HepG2 (cell line): ENCODE measurements around the gene COQ10B. TPM values are rescaled to one million over a fixed set of nuclear protein-coding genes. Genes with fewer than 3 reads are reported as not detected.

Source experiments
- BCL3 ChIP-seq: sonication (generic); formaldehyde crosslinking; IDR thresholded peaks from 2 replicates; pipeline ENCODE4 v1.5.1; 2020; ENCODE audit warnings: mild to moderate bottlenecking, missing genetic modification reagents, moderate library complexity
- CSRNP2 ChIP-seq: sonication (generic); formaldehyde crosslinking; conservative IDR thresholded peaks from 2 replicates; pipeline ENCODE4 v1.8.0; 2022; ENCODE audit warnings: low read depth, missing genetic modification reagents
- EP300 ChIP-seq, 3 experiments: sonication (generic) in 1 of 3; formaldehyde crosslinking in 1 of 3; IDR thresholded peaks; 2 replicates each; pipeline versions ENCODE4 v1.5.1 to v1.6.1; 2011 to 2020; ENCODE audit warnings: low read depth in 2 of 3, low read length in 2 of 3, borderline replicate concordance in 1 of 3, improper control_type of control experiment in 1 of 3, mild to moderate bottlenecking in 1 of 3, missing genetic modification reagents in 1 of 3, moderate library complexity in 1 of 3
- FOXK1 ChIP-seq: sonication (generic); formaldehyde crosslinking; IDR thresholded peaks from 2 replicates; pipeline ENCODE4 v1.4.0; 2020; ENCODE audit warnings: low read depth, missing genetic modification reagents, borderline replicate concordance
- KAT8 ChIP-seq: IDR thresholded peaks from 2 replicates; pipeline ENCODE4 v1.6.1; 2016; ENCODE audit warnings: missing genetic modification reagents, missing compliant biosample characterization
- MAFK ChIP-seq, 2 experiments: IDR thresholded peaks in 1 of 2; conservative IDR thresholded peaks in 1 of 2; 2 replicates each; pipeline ENCODE4 v1.6.1; 2011; ENCODE audit warnings: improper control_type of control experiment in 2 of 2, low read length in 2 of 2
- MLLT10 ChIP-seq: sonication (generic); formaldehyde crosslinking; IDR thresholded peaks from 2 replicates; pipeline ENCODE4 v1.4.0; 2020; ENCODE audit warnings: missing genetic modification reagents
- MTERF4 ChIP-seq: sonication (generic); formaldehyde crosslinking; IDR thresholded peaks from 2 replicates; pipeline ENCODE4 v1.8.0; 2023; ENCODE audit warnings: mild to moderate bottlenecking, missing genetic modification reagents
- PCBP2 ChIP-seq: fragments of 200-400 bp; formaldehyde crosslinking; optimal IDR thresholded peaks from 2 replicates; pipeline ENCODE3; 2018; ENCODE audit warnings: low read length, low read depth; ENCODE audit not compliant: poor library complexity, severe bottlenecking
- PTBP1 ChIP-seq: fragments of 200-400 bp; formaldehyde crosslinking; IDR thresholded peaks from 2 replicates; pipeline ENCODE4 v1.6.1; 2018; ENCODE audit warnings: low read length, low read depth; ENCODE audit not compliant: poor library complexity, severe bottlenecking
- REL ChIP-seq: sonication (generic); formaldehyde crosslinking; conservative IDR thresholded peaks from 2 replicates; pipeline ENCODE4 v1.8.0; 2022; ENCODE audit warnings: mild to moderate bottlenecking, missing genetic modification reagents, moderate library complexity
- SAFB2 ChIP-seq: sonication (generic); formaldehyde crosslinking; IDR thresholded peaks from 2 replicates; pipeline ENCODE4 v1.5.1; 2020; ENCODE audit warnings: missing genetic modification reagents, low read depth, mild to moderate bottlenecking, borderline replicate concordance
- TCF7 ChIP-seq: sonication (generic); IDR thresholded peaks from 2 replicates; pipeline ENCODE4 v1.6.1; 2016; ENCODE audit warnings: antibody characterized with exemption, low read depth
- TFDP2 ChIP-seq: sonication (generic); formaldehyde crosslinking; IDR thresholded peaks from 2 replicates; pipeline ENCODE4 v1.4.0; 2020; ENCODE audit warnings: missing genetic modification reagents
- ZNF383 ChIP-seq: sonication (generic); formaldehyde crosslinking; IDR thresholded peaks from 2 replicates; pipeline ENCODE4 v1.4.0; 2020; ENCODE audit warnings: missing genetic modification reagents, mild to moderate bottlenecking, borderline replicate concordance
- ZNF546 ChIP-seq: sonication (generic); formaldehyde crosslinking; conservative IDR thresholded peaks from 2 replicates; pipeline ENCODE4 v1.8.1; 2023; ENCODE audit warnings: mild to moderate bottlenecking, missing genetic modification reagents
- ZNF607 ChIP-seq: sonication (generic); formaldehyde crosslinking; IDR thresholded peaks from 2 replicates; pipeline ENCODE4 v1.5.1; 2020; ENCODE audit warnings: missing genetic modification reagents, mild to moderate bottlenecking, borderline replicate concordance
- ZNF616 ChIP-seq: sonication (generic); formaldehyde crosslinking; IDR thresholded peaks from 2 replicates; pipeline ENCODE4 v1.5.0; 2020; ENCODE audit warnings: low read depth, mild to moderate bottlenecking, missing genetic modification reagents
- ZNF691 ChIP-seq: sonication (generic); formaldehyde crosslinking; IDR thresholded peaks from 2 replicates; pipeline ENCODE4 v1.4.0; 2020; ENCODE audit warnings: missing genetic modification reagents, low read depth, mild to moderate bottlenecking, borderline replicate concordance
- ZNF75D ChIP-seq: sonication (generic); formaldehyde crosslinking; IDR thresholded peaks from 2 replicates; pipeline ENCODE4 v1.8.1; 2023; ENCODE audit warnings: missing genetic modification reagents, mild to moderate bottlenecking, borderline replicate concordance
- polyA plus RNA-seq, 8 experiments: library from polyadenylated mRNA; depleted of rRNA in 3 of 8; stranded (reverse) in 7 of 8; unstranded in 1 of 8; fragments of >200 nt; fragmentation: Illumina TruSeq in 4 of 8; extraction: Trizol in 4 of 8; gene quantifications; 2 replicates each; pipeline versions ENCODE4 v1.2.1 to v1.2.3, GENCODE V29; 2011 to 2016; ENCODE audit warnings: low read depth in 4 of 8, missing spikeins in 1 of 8, mixed read lengths in 1 of 8; ENCODE audit not compliant: insufficient read depth in 1 of 8
- total RNA-seq, 5 experiments: library from RNA; depleted of rRNA; stranded (reverse); fragments of >200 nt; fragmentation: Illumina TruSeq; extraction: Trizol; gene quantifications; 2 replicates each; pipeline ENCODE4 v1.2.3, GENCODE V29; 2016; ENCODE audit warnings: low read depth in 1 of 5

The COQ10B gene
- total and polyA plus RNA-seq, 2 of the 13 experiments (the other 11 are each of a cell fraction or from before 2014, with no cell fraction given), result 4.6 to 34.9 TPM

GRCh38 chr2:197515739-197516392, 62.5 kb downstream of the COQ10B start, which contains the start of gene MOB4 (continued):
- no peak; the same call in 1 of the 2 replicates for TF ChIP-seq TCF7
- peak; percentile 98 for TF ChIP-seq BCL3 (CRISPR knock-in tag)
- TF ChIP-seq MLLT10 (CRISPR knock-in tag), result no peak
- peak; percentile 88 to 100 for TF ChIP-seq EP300 (IDR thresholded peaks at IDR 0.05; ENCODE audit: low read depth in 2 of 2, low read length in 2 of 2)
- peak; percentile 80 for TF ChIP-seq EP300 (CRISPR knock-in tag; IDR thresholded peaks at IDR 0.05; ENCODE audit: borderline replicate concordance)
- peak; percentile 99 for TF ChIP-seq MTERF4 (CRISPR knock-in tag)
- TF ChIP-seq ZNF607, result peak; percentile 98
- peak; percentile 93 for TF ChIP-seq PTBP1
- TF ChIP-seq KAT8 (CRISPR knock-in tag), result peak; percentile 97
- TF ChIP-seq ZNF616, result peak; percentile 84
- peak; percentile 58; the same call in 1 of the 2 replicates for TF ChIP-seq ZNF75D (CRISPR knock-in tag)
- TF ChIP-seq ZNF383 (CRISPR knock-in tag), result peak; percentile 93
- peak; percentile 96 for TF ChIP-seq ZNF691 (CRISPR knock-in tag)
- peak; percentile 98 for TF ChIP-seq SAFB2 (CRISPR knock-in tag)
- TF ChIP-seq REL, result peak; percentile 99
- TF ChIP-seq PCBP2, result no peak
- peak; percentile 95; the same call in 1 of the 2 replicates for TF ChIP-seq FOXK1 (CRISPR knock-in tag)
- peak; percentile 98 for TF ChIP-seq ZNF546 (CRISPR knock-in tag)
- TF ChIP-seq CSRNP2 (CRISPR knock-in tag), result peak; percentile 94; the same call in 1 of the 2 replicates
- 0 out of 4 replicates have a peak, but pooled peaks of 1 of the 2 experiments have one; percentile 4 for TF ChIP-seq MAFK (conservative IDR thresholded peaks at IDR 0.05 in 1 of 2, IDR thresholded peaks at IDR 0.05 in 1 of 2; ENCODE audit: low read length in 2 of 2)
- peak; percentile 97 for TF ChIP-seq TFDP2 (CRISPR knock-in tag)
